CD4-positive, alpha-beta T cell treated with Interleukin-1 beta for 1 hour (primary cell): Measurements from ENCODE around the gene CCDC182.

Source experiments
- DNase-seq, 2 donors: peaks; one replicate each; pipeline ENCODE4 v3.0.0-alpha.2; 2020 to 2022

CCDC182 gene

GRCh38 chr17:57726213-57726790 is 18.8 kb downstream of the CCDC182 start:
- DNase-seq: no peak

- no peak for DNase-seq
Measured at GRCh38 chr17:57724729-57725125, 20.4 kb downstream of the CCDC182 start.

- DNase-seq: no peak
Measured at GRCh38 chr17:57724026-57724728, 20.9 kb downstream of the CCDC182 start.

DNA sequence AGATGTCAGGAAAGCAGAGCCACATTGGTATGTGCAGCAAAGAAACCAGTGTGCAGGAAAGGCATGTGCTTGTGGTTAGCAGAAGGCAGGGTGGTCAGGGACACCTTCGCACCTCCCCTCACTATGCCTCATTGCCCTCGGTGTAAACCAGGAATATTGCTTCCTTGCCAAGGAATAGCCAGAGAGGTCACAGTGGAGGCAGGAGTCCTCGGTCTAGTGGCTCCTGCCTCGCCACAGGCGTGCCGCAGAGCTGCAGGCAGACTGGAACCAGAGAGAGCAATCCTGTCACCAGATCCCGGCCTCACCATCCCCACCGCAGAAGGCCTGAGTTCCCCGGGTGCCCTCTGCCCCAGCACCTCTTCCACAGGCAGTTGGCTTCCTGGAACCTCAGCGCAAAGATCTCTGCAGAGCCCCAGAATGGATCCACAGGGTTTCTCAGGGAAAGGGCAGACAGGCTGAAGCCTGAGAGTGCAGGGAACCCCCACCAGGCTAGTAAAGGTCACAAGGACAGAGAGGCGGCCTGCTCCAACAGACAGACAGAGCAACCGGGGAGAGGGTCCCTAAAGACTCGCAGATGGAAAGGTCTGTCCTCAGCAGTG is 21.6 kb downstream of the CCDC182 start:
- no peak for DNase-seq

GRCh38 chr17:57722704-57723043 is 22.4 kb downstream of the CCDC182 start:
- no peak for DNase-seq

- no peak for DNase-seq
Measured at GRCh38 chr17:57721967-57722703, 23.0 kb downstream of the CCDC182 start.

- DNase-seq: no peak
Measured at GRCh38 chr17:57720386-57721035, 24.6 kb downstream of the CCDC182 start.

DNA sequence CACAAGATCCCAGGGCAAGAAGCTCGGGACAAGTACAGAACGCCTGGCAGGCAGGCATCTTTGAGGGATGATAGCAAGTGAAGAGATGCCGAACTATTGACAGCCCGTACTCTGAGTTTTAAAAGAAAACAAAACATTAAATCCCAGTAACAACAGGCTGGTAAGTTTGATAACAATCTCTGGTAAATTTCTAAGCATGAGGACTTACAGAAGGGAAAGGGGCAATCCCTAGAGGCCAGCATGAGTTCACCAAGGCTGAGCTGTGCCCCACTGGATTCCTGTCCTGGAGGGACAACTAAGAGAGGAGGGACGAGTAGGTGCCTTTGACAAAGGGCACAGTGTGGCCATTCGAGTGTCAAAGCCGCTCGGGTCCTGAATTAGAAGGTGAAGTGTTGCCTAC is 26.2 kb downstream of the CCDC182 start:
- DNase-seq: no peak

DNA sequence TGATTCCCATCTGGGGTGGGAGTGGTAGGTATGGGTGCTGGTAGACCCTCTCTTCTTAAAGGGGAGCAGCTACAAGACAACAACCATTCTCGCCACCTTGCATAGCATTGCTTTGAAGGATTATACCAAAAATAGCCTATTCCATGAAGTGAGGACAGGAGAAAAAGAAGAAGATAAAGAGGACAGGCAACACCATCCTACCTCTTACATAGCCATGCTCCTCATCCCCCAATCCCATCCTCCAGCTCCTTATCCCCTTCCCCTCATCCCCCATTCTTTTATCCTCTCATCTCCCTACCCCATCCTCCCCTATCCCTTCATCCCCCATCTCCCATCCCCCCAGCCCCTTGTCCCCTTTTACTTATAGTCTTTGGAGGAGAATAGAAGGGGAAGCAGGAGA is 29.1 kb downstream of the CCDC182 start:
- DNase-seq: no peak

GRCh38 chr17:57714665-57715180 is 30.4 kb downstream of the CCDC182 start:
- no peak for DNase-seq

- DNase-seq: no peak
Measured at GRCh38 chr17:57713140-57713539, 32.0 kb downstream of the CCDC182 start.

DNA sequence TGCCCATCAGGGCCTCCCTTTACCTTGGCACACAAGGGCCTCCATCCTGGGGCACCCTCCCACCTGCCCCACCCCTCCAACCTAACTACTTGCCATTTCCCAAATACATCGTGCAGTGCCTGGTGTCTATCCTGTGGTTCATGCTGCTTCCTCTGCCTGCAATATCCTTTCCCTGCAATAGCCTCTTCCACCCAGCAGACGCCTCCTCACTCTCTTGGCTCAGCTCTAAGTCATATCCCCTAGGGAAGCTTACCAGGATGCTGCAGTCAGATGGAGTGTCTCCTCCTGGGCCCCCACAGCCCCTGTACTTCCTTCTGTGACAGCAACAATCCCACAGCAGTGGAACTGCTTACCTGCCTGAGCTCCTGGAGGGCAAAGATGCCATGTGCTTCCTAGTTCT is 36.7 kb downstream of the CCDC182 start:
- no peak for DNase-seq

DNA sequence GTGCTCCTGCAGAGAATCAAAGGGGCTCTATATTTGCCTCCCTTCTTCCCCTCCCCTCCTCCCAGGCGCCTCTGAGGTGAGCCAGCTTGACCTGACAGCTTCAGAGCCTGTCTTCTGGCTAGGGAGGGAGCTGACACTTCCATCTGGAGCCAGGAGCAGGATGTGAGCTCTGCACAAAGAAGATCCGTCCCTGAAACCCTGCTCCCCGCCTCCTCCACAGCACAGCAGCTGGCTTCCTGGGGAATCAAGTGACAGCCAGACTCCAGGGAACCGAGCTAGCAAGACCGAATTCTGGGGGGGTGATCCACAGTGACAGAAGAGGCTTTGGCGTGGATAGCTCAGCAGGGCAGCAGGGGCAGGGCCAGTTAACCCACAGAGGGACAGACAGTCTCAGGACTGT is 37.2 kb downstream of the CCDC182 start:
- DNase-seq: no peak

- DNase-seq: no peak
Measured at GRCh38 chr17:57706761-57707160, 38.3 kb downstream of the CCDC182 start.

DNA sequence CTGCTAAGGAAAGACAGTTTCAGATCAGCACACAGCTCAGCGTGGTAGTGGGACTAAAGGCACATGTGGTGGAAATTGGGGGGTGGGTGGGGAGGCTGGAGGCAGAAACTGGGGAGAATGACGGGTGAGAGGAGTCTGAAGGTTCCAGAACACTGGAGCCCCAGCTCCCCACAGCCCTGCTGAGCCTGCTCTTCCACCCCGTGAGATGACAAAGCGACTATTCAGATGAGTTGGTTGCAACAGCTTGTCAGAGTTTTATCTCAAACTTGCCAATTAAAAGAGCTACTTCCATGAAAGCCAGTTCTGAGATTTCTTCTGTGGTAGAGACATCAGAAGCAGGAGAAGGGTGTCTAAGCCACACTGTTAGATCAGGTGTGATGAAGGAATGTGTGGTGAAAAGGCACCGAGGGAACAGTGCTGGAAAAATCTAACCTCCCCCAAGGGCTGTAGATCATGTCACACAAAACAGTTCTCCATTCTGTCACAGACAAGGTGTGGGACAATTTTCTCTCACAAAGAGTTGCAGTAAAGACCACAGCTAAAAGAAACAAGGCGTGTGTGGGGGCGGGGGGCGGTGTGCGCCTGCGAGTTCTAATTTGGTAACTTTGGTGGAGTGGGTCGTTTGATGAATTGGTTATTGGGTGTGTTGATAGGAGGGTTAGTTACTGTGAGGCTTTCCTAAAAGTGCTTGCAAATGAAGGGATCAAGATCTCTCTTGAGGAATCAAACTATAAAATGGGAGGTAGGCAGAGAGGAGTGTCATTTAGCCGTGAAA is 39.0 kb downstream of the CCDC182 start:
- DNase-seq: no peak

- DNase-seq: no peak
Measured at GRCh38 chr17:57704448-57704847, 40.7 kb downstream of the CCDC182 start.

GRCh38 chr17:57703273-57703672 is 41.8 kb downstream of the CCDC182 start:
- no peak for DNase-seq

DNA sequence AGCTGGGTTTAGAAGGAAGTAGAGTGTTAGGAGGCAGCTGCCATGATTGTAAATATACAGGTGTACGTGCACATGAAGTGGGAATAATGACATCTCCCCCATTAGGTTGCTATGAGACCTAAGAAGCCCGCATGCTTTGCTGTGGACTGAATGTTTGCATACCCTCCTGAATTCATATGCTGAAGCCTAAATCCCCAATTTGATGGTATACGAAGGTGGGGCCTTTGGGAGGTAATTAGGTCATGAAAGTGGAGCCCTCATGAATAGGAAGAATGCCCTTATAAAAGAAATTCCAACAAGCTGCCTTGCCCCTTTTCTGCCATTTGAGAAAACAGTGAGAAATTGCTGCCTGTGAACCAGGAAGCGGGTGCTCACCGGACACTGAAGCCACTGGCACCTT is 44.0 kb downstream of the CCDC182 start:
- DNase-seq: no peak

DNA sequence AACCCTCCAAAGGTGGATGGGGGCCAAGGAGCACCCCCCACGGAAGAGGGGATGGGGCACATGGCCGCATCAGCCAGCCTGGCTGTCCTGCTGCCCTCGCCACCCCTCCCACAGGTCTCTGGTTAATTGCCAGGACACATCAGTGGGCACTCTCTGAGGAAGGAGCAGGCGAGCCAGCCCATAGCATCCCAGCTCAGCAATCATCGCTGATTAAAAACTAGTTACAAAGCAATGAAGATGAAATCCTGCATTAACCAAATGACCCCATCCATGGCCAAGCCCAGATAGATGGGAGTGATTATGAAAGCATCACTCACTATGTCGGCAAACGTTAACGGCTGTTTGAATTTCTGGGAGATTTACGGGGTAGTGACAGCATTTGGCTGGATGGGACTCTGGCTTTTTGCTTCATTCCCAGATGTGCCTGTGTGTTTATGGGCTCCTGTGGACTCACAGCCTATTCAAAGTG is 45.3 kb downstream of the CCDC182 start:
- DNase-seq: no peak

DNA sequence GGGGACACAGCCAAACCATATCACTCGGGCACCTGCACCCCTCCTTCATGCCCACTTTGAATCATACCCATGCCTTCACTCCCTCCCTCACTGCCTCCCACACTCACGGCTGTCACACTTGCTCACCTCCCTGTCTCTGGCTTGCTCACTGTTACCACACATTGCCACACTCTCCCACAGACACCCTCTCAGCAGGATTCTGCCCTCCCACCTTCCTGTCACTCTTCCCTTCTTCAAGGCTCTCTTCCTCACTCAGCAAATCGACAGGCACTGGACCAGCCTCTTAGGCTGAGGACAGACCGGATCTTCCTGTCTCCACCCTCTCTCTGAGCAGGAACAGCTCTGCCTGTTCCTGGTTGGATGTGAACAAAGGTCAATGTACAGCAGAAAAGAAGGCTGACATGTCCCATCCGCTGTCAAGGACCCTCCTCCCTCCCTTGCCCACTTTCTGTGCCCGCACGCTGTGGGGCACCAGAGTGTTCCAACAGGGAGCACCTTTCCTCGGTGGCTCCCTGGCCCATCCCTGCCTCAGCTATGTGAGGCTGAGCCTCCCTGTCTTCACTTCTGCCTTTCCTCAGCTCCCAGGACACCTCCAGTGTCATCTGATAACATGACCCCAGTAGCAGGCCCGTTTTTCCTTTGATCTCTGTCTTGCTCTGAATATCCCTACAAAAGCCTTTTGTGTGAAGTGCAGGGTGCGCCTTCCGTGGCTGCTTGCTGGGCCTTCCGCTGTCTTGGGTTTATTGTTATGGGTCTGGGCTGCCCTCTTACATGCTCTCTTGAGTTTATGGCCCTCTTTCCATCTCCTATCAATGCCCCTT is 47.0 kb downstream of the CCDC182 start:
- DNase-seq: peak in 1 of 2 donors; percentile 6

GRCh38 chr17:57697197-57697596 is 47.9 kb downstream of the CCDC182 start:
- DNase-seq: no peak
